A549 (cell line): ENCODE measurements around the gene HOXA5. TPM values are rescaled to one million over a fixed set of nuclear protein-coding genes. Genes with fewer than 3 reads are reported as not detected.

Source experiments
- ATAC-seq, 2 experiments: fragments of 200-7000 bp in 1 of 2; fragments of >200 bp in 1 of 2; cut with Nextera tagmentation in 1 of 2; cut with Tn5 transposase in 1 of 2; 3 replicates each; pipeline versions ENCODE4 v1.8.0 to v1.9.1; 2018 to 2020; ENCODE audit warnings: mild to moderate bottlenecking in 1 of 2, moderate library complexity in 1 of 2
- CTCF ChIA-PET: fragments of 300-600 bp; sonication (Branson Sonifier 250); formaldehyde crosslinking; extraction: SDS; loops from one replicate; lab custom pipeline; 2021; ENCODE audit warnings: antibody characterized with exemption, inconsistent platforms; lab: Yijun Ruan, JAX
- POLR2A ChIA-PET: fragments of 350-600 bp; formaldehyde crosslinking; extraction: SDS; loops from one replicate; lab custom pipeline; 2021; ENCODE audit warnings: antibody characterized with exemption, inconsistent platforms; lab: Yijun Ruan, JAX
- DNase-seq, 2 experiments: peaks; one replicate each; pipeline versions ENCODE4 v3.0.0 to v3.0.0-alpha.2; 2011 to 2016; ENCODE audit warnings: low read depth in 1 of 2, low spot score in 1 of 2
- FAIRE-seq: peaks from 2 replicates; lab custom pipeline; 2011; peaks lifted over from hg19 to GRCh38; lab: Jason Lieb, UNC
- H3K27ac ChIP-seq, 2 experiments: fragments of >200 bp; sonication (Bioruptor Twin); formaldehyde crosslinking; 3 replicates each; pipeline ENCODE4 v1.5.1; 2016 to 2017
- H3K4me1 ChIP-seq: fragments of >200 bp; sonication (Bioruptor Twin); formaldehyde crosslinking; 3 replicates; pipeline ENCODE4 v1.6.1; 2016
- H3K4me2 ChIP-seq: fragments of >200 bp; sonication (Bioruptor Twin); formaldehyde crosslinking; 3 replicates; pipeline ENCODE4 v1.6.1; 2016
- H3K4me3 ChIP-seq: fragments of >200 bp; sonication (Bioruptor Twin); formaldehyde crosslinking; 3 replicates; pipeline ENCODE4 v1.5.1; 2016
- H3K9me3 ChIP-seq: fragments of >200 bp; sonication (Bioruptor Twin); formaldehyde crosslinking; 3 replicates; pipeline ENCODE4 v1.6.1; 2016
- BHLHE40 ChIP-seq: IDR thresholded peaks from 2 replicates; pipeline ENCODE4 v1.6.1; 2012; ENCODE audit warnings: low read depth, low read length, inconsistent platforms
- EP300 ChIP-seq, 2 experiments: fragments of >200 bp; sonication (Bioruptor Twin); formaldehyde crosslinking; IDR thresholded peaks; 2 replicates in 1 of 2; 3 replicates in 1 of 2; pipeline ENCODE4 v1.6.1; 2016 to 2017
- HEYL ChIP-seq: fragments of 250-450 bp; sonication (Bioruptor Pico); IDR thresholded peaks from 2 replicates; pipeline ENCODE4 v1.8.0; 2021; ENCODE audit warnings: mild to moderate bottlenecking, moderate library complexity
- KDM1A ChIP-seq: fragments of 200-600 bp; sonication (generic); IDR thresholded peaks from 2 replicates; pipeline ENCODE4 v1.6.1; 2016; ENCODE audit warnings: low read depth, mild to moderate bottlenecking
- MAFK ChIP-seq: fragments of 450-650 bp; IDR thresholded peaks from 2 replicates; pipeline ENCODE4 v1.6.1; 2014; ENCODE audit not compliant: partially characterized antibody
- PHF8 ChIP-seq: fragments of 200-600 bp; sonication (generic); IDR thresholded peaks from 2 replicates; pipeline ENCODE4 v1.6.1; 2016; ENCODE audit warnings: low read depth, mild to moderate bottlenecking, antibody characterized with exemption, moderate library complexity, borderline replicate concordance
- RARB ChIP-seq: fragments of 250-450 bp; sonication (Bioruptor Pico); IDR thresholded peaks from 2 replicates; pipeline ENCODE4 v1.8.0; 2021; ENCODE audit warnings: mild to moderate bottlenecking, moderate library complexity
- RFX5 ChIP-seq: fragments of 450-650 bp; IDR thresholded peaks from 2 replicates; pipeline ENCODE4 v1.7.1; 2014; ENCODE audit warnings: antibody characterized with exemption, mild to moderate bottlenecking, moderate library complexity
- SREBF2 ChIP-seq: fragments of 450-650 bp; IDR thresholded peaks from 2 replicates; pipeline ENCODE4 v1.6.1; 2014; ENCODE audit warnings: mild to moderate bottlenecking, moderate library complexity
- WGBS: methylation state at CpG from one replicate; pipeline ENCODE4 v1.1.6; 2017; ENCODE audit errors: missing lambda C conversion rate; 5-methylcytosine and 5-hydroxymethylcytosine counted together
- polyA plus RNA-seq, 4 experiments: library from polyadenylated mRNA; depleted of rRNA in 3 of 4; stranded (reverse); fragments of >200 nt; fragmentation: RNase III in 1 of 4; extraction: RNeasy Plus Mini Kit Qiagen cat#74134 plus additional on column Dnase treatment in 1 of 4; gene quantifications; 2 replicates in 3 of 4; 3 replicates in 1 of 4; pipeline ENCODE4 v1.2.3, GENCODE V29; 2011 to 2017
- TF ChIP-seq, protein P1 (sequence below): IDR thresholded peaks from 2 replicates; pipeline ENCODE4 v1.6.1; 2012; ENCODE audit warnings: low read depth, borderline replicate concordance
- TF ChIP-seq, protein P2 (sequence below): fragments of 250-450 bp; sonication (Bioruptor Pico); IDR thresholded peaks from 2 replicates; pipeline ENCODE4 v1.5.0; 2021; ENCODE audit warnings: mild to moderate bottlenecking, moderate library complexity, borderline replicate concordance
- TF ChIP-seq, protein P3 (sequence below): fragments of 200-600 bp; sonication (generic); IDR thresholded peaks from 2 replicates; pipeline ENCODE4 v1.6.1; 2016; ENCODE audit warnings: antibody characterized with exemption, mild to moderate bottlenecking, moderate library complexity
- TF ChIP-seq, protein P4 (sequence below): fragments of >200 bp; sonication (Bioruptor Twin); formaldehyde crosslinking; IDR thresholded peaks from 2 replicates; pipeline ENCODE4 v1.6.1; 2016
- TF ChIP-seq, protein P5 (sequence below): IDR thresholded peaks from 2 replicates; pipeline ENCODE4 v1.6.1; 2012

HOXA5 gene
- polyA plus RNA-seq, 2 of the 4 experiments (the other 2 are of a cell fraction) = 4.0 to 6.5 TPM

DNA sequence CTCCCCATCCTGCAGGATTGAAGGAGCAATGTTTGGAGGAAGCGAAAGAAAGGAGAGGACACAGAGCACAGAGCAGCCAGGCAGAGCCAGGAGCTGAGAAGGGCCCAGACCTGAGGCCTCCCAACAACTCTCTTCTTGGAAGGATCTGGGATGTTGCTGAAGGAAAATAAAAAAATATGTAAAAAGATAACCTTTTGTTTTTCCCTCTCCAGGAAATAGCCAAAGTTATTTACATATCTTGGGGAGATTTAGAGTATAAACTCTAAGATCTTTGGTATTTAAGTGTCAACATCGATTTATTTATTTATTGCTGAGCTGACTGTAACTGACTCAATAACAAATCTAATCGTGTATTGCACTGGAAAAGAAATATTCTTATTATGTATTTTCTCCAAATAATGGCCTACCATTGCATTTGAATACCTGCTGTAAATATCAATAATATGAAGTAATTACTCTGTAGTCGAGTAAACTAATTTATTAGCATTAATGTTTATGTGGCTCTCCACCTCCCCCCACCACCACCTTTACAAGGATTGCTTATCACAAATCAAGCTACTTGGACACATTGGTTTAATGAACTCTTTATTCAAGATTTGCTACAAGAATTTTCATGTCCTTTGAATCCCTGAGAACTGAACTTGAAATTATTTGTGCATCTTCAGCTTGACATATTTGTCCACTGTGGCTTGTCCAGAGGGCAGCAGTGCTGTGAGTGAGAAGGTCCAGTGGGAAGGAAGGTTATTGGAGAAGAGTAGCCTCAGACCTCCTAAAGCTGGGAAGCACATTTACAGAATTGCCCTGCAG, 43.4 kb upstream of the HOXA5 start:
- POLR2A ChIA-PET = no interaction called here
- H3K4me3 ChIP-seq = no peak overlapping the region
- TF ChIP-seq, protein P1, sequence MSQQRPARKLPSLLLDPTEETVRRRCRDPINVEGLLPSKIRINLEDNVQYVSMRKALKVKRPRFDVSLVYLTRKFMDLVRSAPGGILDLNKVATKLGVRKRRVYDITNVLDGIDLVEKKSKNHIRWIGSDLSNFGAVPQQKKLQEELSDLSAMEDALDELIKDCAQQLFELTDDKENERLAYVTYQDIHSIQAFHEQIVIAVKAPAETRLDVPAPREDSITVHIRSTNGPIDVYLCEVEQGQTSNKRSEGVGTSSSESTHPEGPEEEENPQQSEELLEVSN = no peak
- TF ChIP-seq, protein P2, sequence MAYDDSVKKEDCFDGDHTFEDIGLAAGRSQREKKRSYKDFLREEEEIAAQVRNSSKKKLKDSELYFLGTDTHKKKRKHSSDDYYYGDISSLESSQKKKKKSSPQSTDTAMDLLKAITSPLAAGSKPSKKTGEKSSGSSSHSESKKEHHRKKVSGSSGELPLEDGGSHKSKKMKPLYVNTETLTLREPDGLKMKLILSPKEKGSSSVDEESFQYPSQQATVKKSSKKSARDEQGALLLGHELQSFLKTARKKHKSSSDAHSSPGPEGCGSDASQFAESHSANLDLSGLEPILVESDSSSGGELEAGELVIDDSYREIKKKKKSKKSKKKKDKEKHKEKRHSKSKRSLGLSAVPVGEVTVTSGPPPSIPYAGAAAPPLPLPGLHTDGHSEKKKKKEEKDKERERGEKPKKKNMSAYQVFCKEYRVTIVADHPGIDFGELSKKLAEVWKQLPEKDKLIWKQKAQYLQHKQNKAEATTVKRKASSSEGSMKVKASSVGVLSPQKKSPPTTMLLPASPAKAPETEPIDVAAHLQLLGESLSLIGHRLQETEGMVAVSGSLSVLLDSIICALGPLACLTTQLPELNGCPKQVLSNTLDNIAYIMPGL (CRISPR knock-in tag) = no peak
- TF ChIP-seq RFX5 (no peak), HEYL (CRISPR knock-in tag) (no peak), SREBF2 (no peak), RARB (CRISPR knock-in tag) (no peak), BHLHE40 (no peak), MAFK (peak; percentile 19)
- TF ChIP-seq, protein P3, sequence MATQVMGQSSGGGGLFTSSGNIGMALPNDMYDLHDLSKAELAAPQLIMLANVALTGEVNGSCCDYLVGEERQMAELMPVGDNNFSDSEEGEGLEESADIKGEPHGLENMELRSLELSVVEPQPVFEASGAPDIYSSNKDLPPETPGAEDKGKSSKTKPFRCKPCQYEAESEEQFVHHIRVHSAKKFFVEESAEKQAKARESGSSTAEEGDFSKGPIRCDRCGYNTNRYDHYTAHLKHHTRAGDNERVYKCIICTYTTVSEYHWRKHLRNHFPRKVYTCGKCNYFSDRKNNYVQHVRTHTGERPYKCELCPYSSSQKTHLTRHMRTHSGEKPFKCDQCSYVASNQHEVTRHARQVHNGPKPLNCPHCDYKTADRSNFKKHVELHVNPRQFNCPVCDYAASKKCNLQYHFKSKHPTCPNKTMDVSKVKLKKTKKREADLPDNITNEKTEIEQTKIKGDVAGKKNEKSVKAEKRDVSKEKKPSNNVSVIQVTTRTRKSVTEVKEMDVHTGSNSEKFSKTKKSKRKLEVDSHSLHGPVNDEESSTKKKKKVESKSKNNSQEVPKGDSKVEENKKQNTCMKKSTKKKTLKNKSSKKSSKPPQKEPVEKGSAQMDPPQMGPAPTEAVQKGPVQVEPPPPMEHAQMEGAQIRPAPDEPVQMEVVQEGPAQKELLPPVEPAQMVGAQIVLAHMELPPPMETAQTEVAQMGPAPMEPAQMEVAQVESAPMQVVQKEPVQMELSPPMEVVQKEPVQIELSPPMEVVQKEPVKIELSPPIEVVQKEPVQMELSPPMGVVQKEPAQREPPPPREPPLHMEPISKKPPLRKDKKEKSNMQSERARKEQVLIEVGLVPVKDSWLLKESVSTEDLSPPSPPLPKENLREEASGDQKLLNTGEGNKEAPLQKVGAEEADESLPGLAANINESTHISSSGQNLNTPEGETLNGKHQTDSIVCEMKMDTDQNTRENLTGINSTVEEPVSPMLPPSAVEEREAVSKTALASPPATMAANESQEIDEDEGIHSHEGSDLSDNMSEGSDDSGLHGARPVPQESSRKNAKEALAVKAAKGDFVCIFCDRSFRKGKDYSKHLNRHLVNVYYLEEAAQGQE = no peak
- no peak for FAIRE-seq
- H3K9me3 ChIP-seq = no peaks in the 10 kb centered on the region
- DNase-seq = no peak
- CTCF ChIA-PET = interaction anchor here (0.6 to 4.2 kb wide), 10 partner anchors 8 to 1727 kb away, joined by 3 to 27 read pairs (median 4); partner anchors contain the start of genes HOXA10 and HOXA13
- peak in 1 of 2 experiments; percentile 24; a peak in 3 of 6 replicates for ATAC-seq
- WGBS = 51% methylated on average over 4 of the region's 4 CpGs
- 0 out of 6 replicates have a peak overlapping the region, but pooled peaks of 1 of the 2 experiments have one; percentile 3 for H3K27ac ChIP-seq
- peaks cover 14% of the 10 kb centered on the region; the same call in 2 of the 3 replicates for H3K4me1 ChIP-seq
- no peak overlapping the region for H3K4me2 ChIP-seq

DNA sequence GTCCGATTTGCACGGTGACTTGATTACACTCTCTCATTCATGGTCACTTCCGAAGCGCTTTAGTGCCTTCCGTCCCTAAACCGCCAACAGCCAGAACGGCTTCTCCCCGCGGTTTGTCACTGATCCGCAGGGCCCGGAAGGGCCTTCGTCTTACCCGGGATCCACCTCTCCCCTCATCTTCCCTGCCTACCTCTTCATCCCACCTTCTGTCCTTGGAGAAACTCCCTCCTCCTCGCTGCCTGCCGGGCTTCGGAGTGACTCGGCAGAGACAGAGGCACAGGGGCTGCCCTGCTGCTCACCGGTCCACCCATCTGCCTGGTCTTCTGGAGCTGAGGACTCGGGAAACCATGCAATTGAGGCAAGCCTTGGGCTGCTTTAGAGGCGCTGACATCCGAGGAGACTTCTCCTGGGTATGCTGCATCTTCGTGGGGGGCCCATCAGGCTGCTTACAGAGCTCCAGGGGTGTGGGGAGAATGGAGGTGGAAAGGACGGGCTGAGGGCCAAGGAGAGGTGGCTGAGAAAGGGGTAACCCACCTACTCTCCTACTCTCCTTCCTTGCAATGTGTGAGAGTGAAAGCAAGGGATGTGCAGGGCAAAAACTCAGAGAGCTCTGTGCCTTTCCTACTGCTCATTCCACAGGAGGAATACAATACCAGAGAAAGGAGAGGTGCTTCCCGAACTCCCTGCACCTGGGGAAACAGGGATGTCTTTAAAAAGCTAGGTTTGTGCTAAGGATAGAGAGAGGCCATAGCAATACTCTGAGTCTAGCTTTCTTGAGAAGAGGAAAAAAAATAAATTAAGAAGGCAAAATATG, 42.6 kb upstream of the HOXA5 start:
- no peak overlapping the region for H3K4me2 ChIP-seq
- H3K9me3 ChIP-seq = no peaks in the 10 kb centered on the region
- no peak for DNase-seq
- WGBS = 92% methylated on average over 24 of the region's 24 CpGs
- peaks cover 14% of the 10 kb centered on the region; the same call in 2 of the 3 replicates for H3K4me1 ChIP-seq
- CTCF ChIA-PET = interaction anchor here (1.0 to 4.2 kb wide), 9 partner anchors 8 to 835 kb away, joined by 3 to 27 read pairs (median 4); partner anchors contain the start of genes HOXA10 and HOXA13
- TF ChIP-seq EP300 (IDR thresholded peaks at IDR 0.05) (no peak), PHF8 (no peak), KDM1A (no peak)
- TF ChIP-seq, protein P4, sequence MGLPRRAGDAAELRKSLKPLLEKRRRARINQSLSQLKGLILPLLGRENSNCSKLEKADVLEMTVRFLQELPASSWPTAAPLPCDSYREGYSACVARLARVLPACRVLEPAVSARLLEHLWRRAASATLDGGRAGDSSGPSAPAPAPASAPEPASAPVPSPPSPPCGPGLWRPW = no peak
- TF ChIP-seq, protein P5, sequence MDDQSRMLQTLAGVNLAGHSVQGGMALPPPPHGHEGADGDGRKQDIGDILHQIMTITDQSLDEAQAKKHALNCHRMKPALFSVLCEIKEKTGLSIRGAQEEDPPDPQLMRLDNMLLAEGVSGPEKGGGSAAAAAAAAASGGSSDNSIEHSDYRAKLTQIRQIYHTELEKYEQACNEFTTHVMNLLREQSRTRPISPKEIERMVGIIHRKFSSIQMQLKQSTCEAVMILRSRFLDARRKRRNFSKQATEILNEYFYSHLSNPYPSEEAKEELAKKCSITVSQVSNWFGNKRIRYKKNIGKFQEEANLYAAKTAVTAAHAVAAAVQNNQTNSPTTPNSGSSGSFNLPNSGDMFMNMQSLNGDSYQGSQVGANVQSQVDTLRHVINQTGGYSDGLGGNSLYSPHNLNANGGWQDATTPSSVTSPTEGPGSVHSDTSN = no peak
- TF ChIP-seq, all 56 proteins: peak for 0
- FAIRE-seq (no peak), ATAC-seq (peak in 1 of 2 experiments; percentile 20; a peak in 3 of 6 replicates)
- Histone ChIP-seq H3K4me3 (no peak overlapping the region), H3K27ac (0 out of 6 replicates have a peak overlapping the region, but pooled peaks of 1 of the 2 experiments have one; percentile 3)
- POLR2A ChIA-PET = no interaction called here
